HCT116 (cell line): ENCODE results near the gene ATXN1.

ENCODE experiments used
- CEBPB ChIP-seq: IDR thresholded peaks from 2 replicates; pipeline ENCODE4 v1.6.1; 2012; ENCODE audit warnings: low read depth
- EZH2phosphoT487 ChIP-seq: fragments of 200-600 bp; IDR thresholded peaks from 2 replicates; pipeline ENCODE4 v1.6.1; 2018; ENCODE audit warnings: antibody characterized with exemption, borderline replicate concordance
- JUND ChIP-seq: IDR thresholded peaks from 2 replicates; pipeline ENCODE4 v1.6.1; 2012
- POLR2A ChIP-seq: IDR thresholded peaks from 2 replicates; pipeline ENCODE4 v1.7.0; 2011; ENCODE audit warnings: borderline replicate concordance; ENCODE audit not compliant: insufficient read depth, insufficient read length; ENCODE audit errors: extremely low read depth
- POLR2AphosphoS5 ChIP-seq: IDR thresholded peaks from 2 replicates; pipeline ENCODE4 v1.6.1; 2011; ENCODE audit warnings: mild to moderate bottlenecking, low read depth, low read length, moderate library complexity
- RAD21 ChIP-seq: IDR thresholded peaks from 2 replicates; pipeline ENCODE4 v1.6.1; 2012; ENCODE audit warnings: low read depth, mild to moderate bottlenecking
- YY1 ChIP-seq: IDR thresholded peaks from 2 replicates; pipeline ENCODE4 v1.6.1; 2011; ENCODE audit warnings: low read length, low read depth, moderate library complexity, mild to moderate bottlenecking; ENCODE audit not compliant: insufficient replicate concordance; ENCODE audit errors: extremely low read depth
- ZFX ChIP-seq: fragments of 450-650 bp; IDR thresholded peaks from 2 replicates; pipeline ENCODE4 v1.6.1; 2017
- TF ChIP-seq, protein P1 (sequence below): IDR thresholded peaks from 2 replicates; pipeline ENCODE4 v1.6.1; 2011; ENCODE audit warnings: mild to moderate bottlenecking, low read length, moderate library complexity; ENCODE audit not compliant: insufficient replicate concordance; ENCODE audit errors: extremely low read depth
- TF ChIP-seq, protein P2 (sequence below), 3 experiments: fragments of 200-600 bp in 1 of 3; sonication (generic) in 1 of 3; IDR thresholded peaks in 2 of 3; conservative IDR thresholded peaks in 1 of 3; 2 replicates each; pipeline ENCODE4 v1.5.1; 2012 to 2017; ENCODE audit warnings: low read depth in 2 of 3, low read length in 2 of 3, antibody characterized with exemption in 1 of 3, borderline replicate concordance in 1 of 3, control low read depth in 1 of 3, mild to moderate bottlenecking in 1 of 3, mixed read lengths in 1 of 3, mixed run types in 1 of 3, moderate library complexity in 1 of 3; ENCODE audit not compliant: insufficient read depth in 1 of 3
- TF ChIP-seq, protein P3 (sequence below): IDR thresholded peaks from 2 replicates; pipeline ENCODE4 v1.6.1; 2012; ENCODE audit warnings: low read depth

DNA sequence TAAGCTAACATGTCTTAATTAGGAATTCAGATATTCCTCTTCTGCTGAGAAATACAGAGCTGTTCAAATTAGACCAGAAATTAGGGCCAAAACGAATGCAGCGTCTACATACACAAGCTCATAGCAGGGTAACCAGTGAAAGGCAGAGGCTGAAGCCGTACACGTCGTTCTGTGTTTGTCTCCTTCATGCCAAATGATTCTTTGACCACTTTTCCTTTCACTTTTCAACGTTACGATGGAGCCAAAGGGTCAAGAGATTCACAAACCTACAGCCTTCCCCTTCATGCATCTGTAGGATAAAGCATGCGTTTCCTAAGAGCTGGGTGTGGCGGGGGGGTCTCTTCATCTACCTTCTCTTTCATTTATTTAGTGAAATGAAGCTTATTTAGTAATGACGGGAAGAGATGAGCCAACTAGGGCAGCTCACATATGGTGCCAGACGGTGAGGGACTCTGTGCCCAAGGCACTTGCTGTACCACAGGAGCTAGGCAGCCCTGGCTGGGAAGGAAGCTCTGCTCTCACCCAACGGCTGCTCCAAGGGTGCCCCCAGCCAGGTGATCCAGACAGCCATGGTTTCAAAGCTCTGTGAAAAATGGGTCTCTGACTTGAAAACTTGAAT lies 178.0 kb downstream of the ATXN1 start:
- TF ChIP-seq, protein P1, sequence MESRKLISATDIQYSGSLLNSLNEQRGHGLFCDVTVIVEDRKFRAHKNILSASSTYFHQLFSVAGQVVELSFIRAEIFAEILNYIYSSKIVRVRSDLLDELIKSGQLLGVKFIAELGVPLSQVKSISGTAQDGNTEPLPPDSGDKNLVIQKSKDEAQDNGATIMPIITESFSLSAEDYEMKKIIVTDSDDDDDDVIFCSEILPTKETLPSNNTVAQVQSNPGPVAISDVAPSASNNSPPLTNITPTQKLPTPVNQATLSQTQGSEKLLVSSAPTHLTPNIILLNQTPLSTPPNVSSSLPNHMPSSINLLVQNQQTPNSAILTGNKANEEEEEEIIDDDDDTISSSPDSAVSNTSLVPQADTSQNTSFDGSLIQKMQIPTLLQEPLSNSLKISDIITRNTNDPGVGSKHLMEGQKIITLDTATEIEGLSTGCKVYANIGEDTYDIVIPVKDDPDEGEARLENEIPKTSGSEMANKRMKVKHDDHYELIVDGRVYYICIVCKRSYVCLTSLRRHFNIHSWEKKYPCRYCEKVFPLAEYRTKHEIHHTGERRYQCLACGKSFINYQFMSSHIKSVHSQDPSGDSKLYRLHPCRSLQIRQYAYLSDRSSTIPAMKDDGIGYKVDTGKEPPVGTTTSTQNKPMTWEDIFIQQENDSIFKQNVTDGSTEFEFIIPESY = no peak
- TF ChIP-seq, protein P2, sequence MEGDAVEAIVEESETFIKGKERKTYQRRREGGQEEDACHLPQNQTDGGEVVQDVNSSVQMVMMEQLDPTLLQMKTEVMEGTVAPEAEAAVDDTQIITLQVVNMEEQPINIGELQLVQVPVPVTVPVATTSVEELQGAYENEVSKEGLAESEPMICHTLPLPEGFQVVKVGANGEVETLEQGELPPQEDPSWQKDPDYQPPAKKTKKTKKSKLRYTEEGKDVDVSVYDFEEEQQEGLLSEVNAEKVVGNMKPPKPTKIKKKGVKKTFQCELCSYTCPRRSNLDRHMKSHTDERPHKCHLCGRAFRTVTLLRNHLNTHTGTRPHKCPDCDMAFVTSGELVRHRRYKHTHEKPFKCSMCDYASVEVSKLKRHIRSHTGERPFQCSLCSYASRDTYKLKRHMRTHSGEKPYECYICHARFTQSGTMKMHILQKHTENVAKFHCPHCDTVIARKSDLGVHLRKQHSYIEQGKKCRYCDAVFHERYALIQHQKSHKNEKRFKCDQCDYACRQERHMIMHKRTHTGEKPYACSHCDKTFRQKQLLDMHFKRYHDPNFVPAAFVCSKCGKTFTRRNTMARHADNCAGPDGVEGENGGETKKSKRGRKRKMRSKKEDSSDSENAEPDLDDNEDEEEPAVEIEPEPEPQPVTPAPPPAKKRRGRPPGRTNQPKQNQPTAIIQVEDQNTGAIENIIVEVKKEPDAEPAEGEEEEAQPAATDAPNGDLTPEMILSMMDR (IDR thresholded peaks at IDR 0.05 in 2 of 3, conservative IDR thresholded peaks at IDR 0.05 in 1 of 3; ENCODE audit: borderline replicate concordance in 1 of 3, insufficient read depth in 1 of 3, low read depth in 2 of 3, low read length in 2 of 3) = no peak
- TF ChIP-seq JUND (no peak), EZH2phosphoT487 (no peak), CEBPB (no peak), YY1 (no peak), RAD21 (no peak), POLR2A (no peak), ZFX (no peak), POLR2AphosphoS5 (no peak)
- TF ChIP-seq, protein P3, sequence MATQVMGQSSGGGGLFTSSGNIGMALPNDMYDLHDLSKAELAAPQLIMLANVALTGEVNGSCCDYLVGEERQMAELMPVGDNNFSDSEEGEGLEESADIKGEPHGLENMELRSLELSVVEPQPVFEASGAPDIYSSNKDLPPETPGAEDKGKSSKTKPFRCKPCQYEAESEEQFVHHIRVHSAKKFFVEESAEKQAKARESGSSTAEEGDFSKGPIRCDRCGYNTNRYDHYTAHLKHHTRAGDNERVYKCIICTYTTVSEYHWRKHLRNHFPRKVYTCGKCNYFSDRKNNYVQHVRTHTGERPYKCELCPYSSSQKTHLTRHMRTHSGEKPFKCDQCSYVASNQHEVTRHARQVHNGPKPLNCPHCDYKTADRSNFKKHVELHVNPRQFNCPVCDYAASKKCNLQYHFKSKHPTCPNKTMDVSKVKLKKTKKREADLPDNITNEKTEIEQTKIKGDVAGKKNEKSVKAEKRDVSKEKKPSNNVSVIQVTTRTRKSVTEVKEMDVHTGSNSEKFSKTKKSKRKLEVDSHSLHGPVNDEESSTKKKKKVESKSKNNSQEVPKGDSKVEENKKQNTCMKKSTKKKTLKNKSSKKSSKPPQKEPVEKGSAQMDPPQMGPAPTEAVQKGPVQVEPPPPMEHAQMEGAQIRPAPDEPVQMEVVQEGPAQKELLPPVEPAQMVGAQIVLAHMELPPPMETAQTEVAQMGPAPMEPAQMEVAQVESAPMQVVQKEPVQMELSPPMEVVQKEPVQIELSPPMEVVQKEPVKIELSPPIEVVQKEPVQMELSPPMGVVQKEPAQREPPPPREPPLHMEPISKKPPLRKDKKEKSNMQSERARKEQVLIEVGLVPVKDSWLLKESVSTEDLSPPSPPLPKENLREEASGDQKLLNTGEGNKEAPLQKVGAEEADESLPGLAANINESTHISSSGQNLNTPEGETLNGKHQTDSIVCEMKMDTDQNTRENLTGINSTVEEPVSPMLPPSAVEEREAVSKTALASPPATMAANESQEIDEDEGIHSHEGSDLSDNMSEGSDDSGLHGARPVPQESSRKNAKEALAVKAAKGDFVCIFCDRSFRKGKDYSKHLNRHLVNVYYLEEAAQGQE = no peak
